C4-2B (cell line): Measurements from ENCODE around the gene SARS1.

Experiments used
- H3K27ac ChIP-seq: fragments of 450-650 bp; 2 replicates; pipeline ENCODE4 v1.5.1; 2017
- CTCF ChIP-seq: fragments of 450-650 bp; conservative IDR thresholded peaks from 2 replicates; pipeline ENCODE4 v1.5.1; 2017; ENCODE audit warnings: mild to moderate bottlenecking
- ZFX ChIP-seq: fragments of 450-650 bp; IDR thresholded peaks from 2 replicates; pipeline ENCODE4 v1.6.1; 2017

The SARS1 gene

GRCh38 chr1:109181807-109182163 lies 31.9 kb upstream of the SARS1 start:
- H3K27ac ChIP-seq, result no peak overlapping the region
- TF ChIP-seq CTCF, result no peak
- TF ChIP-seq ZFX, result no peak

- TF ChIP-seq CTCF (no peak), ZFX (no peak)
- H3K27ac ChIP-seq, result no peak overlapping the region
These were observed 30.5 kb upstream of the SARS1 start for GRCh38 chr1:109183058-109183738.

GRCh38 chr1:109184687-109185086 lies 29.0 kb upstream of the SARS1 start:
- H3K27ac ChIP-seq, result no peak overlapping the region
- no peak for TF ChIP-seq ZFX
- no peak for TF ChIP-seq CTCF

GRCh38 chr1:109185357-109185756 lies 28.4 kb upstream of the SARS1 start:
- TF ChIP-seq ZFX (no peak), CTCF (no peak)
- no peak overlapping the region for H3K27ac ChIP-seq

- H3K27ac ChIP-seq, result no peak overlapping the region
- TF ChIP-seq CTCF, result no peak
- no peak for TF ChIP-seq ZFX
These were observed 27.6 kb upstream of the SARS1 start for GRCh38 chr1:109185990-109186732.

- H3K27ac ChIP-seq, result no peak overlapping the region
- TF ChIP-seq CTCF (no peak), ZFX (no peak)
These were observed 27.0 kb upstream of the SARS1 start for GRCh38 chr1:109186733-109187086.

- no peak overlapping the region for H3K27ac ChIP-seq
- TF ChIP-seq ZFX, result no peak
- no peak for TF ChIP-seq CTCF
These were observed 26.6 kb upstream of the SARS1 start for GRCh38 chr1:109187127-109187526.
